BE2C (cell line): ENCODE results near the gene MECP2.

Source experiments
- DNase-seq: peaks from one replicate; pipeline ENCODE4 v3.0.0-alpha.2; 2020
- H3K27me3 ChIP-seq: fragments of 250-450 bp; sonication (Bioruptor Pico); 2 replicates; pipeline ENCODE4 v1.5.1; 2020; ENCODE audit warnings: mild to moderate bottlenecking
- H3K36me3 ChIP-seq: fragments of 250-450 bp; sonication (Bioruptor Pico); 2 replicates; pipeline ENCODE4 v1.5.1; 2020; ENCODE audit warnings: mild to moderate bottlenecking
- H3K4me1 ChIP-seq: fragments of 250-450 bp; sonication (Bioruptor Pico); 2 replicates; pipeline ENCODE4 v1.5.1; 2020
- H3K4me3 ChIP-seq: 2 replicates; pipeline ENCODE4 v1.5.1; 2011; ENCODE audit warnings: low read depth, low read length
- H3K9me3 ChIP-seq: fragments of 250-450 bp; sonication (Bioruptor Pico); 2 replicates; pipeline ENCODE4 v1.5.1; 2020
- TF ChIP-seq, protein P1 (sequence below): IDR thresholded peaks from 2 replicates; pipeline ENCODE4 v1.5.1; 2012; ENCODE audit warnings: mild to moderate bottlenecking, low read depth, low read length

Gene MECP2

DNA sequence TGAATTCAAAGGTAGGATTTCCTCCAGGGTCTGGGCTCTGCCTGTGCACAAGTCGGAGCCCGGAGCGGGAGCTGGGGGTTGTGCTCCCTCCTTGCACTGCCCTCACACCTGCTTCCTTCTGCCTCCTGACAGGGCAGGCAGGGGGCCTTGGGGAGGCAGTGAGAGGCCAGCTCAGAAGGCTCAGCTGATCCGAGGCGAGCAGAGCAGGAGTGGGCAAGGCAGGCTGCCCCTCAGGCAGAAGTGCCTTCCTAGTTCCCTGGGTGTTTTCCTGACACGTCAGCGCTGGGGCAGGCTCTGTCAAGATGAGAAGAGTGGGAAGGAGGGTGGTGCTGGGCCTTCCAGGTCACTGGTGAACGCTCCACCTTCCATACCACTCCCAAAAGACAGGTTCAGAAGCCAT, 72.3 kb downstream of the MECP2 start:
- H3K9me3 ChIP-seq, result no peaks in the 10 kb centered on the region
- no peak overlapping the region for H3K4me3 ChIP-seq
- peaks cover 10% of the 10 kb centered on the region; the same call in 1 of the 2 replicates for H3K4me1 ChIP-seq
- H3K36me3 ChIP-seq, result no peaks in the 10 kb centered on the region
- no peaks in the 10 kb centered on the region for H3K27me3 ChIP-seq
- no peak for DNase-seq
- TF ChIP-seq, protein P1, sequence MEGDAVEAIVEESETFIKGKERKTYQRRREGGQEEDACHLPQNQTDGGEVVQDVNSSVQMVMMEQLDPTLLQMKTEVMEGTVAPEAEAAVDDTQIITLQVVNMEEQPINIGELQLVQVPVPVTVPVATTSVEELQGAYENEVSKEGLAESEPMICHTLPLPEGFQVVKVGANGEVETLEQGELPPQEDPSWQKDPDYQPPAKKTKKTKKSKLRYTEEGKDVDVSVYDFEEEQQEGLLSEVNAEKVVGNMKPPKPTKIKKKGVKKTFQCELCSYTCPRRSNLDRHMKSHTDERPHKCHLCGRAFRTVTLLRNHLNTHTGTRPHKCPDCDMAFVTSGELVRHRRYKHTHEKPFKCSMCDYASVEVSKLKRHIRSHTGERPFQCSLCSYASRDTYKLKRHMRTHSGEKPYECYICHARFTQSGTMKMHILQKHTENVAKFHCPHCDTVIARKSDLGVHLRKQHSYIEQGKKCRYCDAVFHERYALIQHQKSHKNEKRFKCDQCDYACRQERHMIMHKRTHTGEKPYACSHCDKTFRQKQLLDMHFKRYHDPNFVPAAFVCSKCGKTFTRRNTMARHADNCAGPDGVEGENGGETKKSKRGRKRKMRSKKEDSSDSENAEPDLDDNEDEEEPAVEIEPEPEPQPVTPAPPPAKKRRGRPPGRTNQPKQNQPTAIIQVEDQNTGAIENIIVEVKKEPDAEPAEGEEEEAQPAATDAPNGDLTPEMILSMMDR, result no peak

DNA sequence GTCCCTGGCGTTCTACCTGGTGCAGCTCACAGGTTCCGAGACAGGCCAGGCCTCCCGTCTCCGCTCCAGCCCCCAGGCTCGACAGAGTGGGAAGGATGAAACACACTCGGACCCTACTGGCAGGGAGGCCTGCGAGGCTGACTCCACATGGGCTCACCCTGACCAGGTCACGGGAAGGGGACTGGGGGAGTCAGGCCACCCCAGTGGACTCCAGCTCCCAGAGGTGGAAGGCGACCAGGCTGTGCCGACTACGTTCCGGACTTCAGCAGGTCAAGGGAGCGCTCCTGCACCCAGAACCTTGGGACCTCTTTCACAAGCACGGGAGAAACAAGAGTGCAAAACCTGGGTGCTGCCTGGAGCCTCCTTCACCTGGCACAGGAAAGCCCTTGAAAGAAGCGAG, 73.2 kb downstream of the MECP2 start:
- Histone ChIP-seq H3K4me3 (no peak overlapping the region), H3K4me1 (peaks cover 10% of the 10 kb centered on the region; the same call in 1 of the 2 replicates), H3K36me3 (no peaks in the 10 kb centered on the region), H3K9me3 (no peaks in the 10 kb centered on the region), H3K27me3 (no peaks in the 10 kb centered on the region)
- TF ChIP-seq, protein P1, result no peak
- DNase-seq, result no peak

DNA sequence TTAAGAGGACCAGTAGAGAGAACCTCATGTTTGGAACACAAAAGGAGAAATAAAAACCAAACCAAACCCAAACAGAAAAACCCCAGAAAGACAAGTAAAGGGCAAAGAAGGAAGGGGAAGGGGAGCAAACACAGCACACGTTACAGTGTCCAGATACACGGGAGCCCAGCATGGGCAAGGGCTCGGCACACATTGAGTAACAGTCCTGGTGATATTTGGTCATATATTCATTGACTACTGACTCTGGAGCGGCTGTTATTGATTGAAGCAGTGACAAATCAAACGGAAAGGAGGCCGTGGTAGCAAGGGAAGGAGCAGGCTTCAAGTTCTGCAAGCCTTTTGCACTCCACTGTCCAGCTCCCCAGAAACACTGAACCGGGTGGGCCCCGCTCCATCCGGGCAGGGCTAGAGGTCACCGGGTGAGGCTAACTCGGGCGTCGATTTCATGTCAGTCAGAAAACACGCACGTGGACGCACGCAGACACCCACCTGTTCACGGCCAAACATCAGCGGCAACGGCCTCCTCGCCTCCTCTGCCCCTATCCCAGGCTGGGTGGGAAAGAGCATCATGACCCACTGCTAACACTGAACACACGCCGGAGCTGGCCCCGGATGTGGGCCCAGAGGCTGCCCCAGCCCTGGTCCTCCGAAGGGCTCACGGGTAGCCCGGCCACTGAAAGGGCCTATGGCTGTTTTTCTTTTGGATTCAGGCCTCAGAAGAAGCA, 74.1 kb downstream of the MECP2 start:
- DNase-seq, result no peak
- Histone ChIP-seq H3K4me3 (no peak overlapping the region), H3K9me3 (no peaks in the 10 kb centered on the region), H3K27me3 (no peaks in the 10 kb centered on the region), H3K4me1 (peaks cover 10% of the 10 kb centered on the region; the same call in 1 of the 2 replicates), H3K36me3 (peaks cover 3% of the 10 kb centered on the region)
- TF ChIP-seq, protein P1, result no peak

DNA sequence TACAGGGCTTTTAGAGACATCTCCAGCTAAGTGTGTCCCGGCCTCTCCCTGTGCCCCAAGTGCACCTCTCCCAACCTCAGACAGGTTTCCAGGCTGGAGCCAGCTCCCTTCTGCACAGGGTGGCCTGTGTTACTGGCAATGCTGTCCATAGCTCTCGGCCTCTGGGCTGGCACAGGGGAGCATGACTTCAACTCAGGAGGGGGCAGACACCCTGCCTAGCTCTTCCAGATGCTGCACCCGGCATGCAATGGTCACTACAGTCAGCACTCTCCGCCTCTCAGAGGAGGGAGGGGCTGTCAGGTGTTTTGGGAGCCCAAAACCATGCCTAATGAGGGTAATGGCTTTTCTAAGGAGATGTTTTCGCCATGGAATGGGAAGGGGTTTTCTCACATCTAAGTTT, 75.4 kb downstream of the MECP2 start:
- H3K27me3 ChIP-seq, result no peaks in the 10 kb centered on the region
- TF ChIP-seq, protein P1, result no peak
- peaks cover 10% of the 10 kb centered on the region; the same call in 1 of the 2 replicates for H3K4me1 ChIP-seq
- H3K9me3 ChIP-seq, result no peaks in the 10 kb centered on the region
- peaks cover 13% of the 10 kb centered on the region for H3K36me3 ChIP-seq
- H3K4me3 ChIP-seq, result no peak overlapping the region
- DNase-seq, result no peak

DNA sequence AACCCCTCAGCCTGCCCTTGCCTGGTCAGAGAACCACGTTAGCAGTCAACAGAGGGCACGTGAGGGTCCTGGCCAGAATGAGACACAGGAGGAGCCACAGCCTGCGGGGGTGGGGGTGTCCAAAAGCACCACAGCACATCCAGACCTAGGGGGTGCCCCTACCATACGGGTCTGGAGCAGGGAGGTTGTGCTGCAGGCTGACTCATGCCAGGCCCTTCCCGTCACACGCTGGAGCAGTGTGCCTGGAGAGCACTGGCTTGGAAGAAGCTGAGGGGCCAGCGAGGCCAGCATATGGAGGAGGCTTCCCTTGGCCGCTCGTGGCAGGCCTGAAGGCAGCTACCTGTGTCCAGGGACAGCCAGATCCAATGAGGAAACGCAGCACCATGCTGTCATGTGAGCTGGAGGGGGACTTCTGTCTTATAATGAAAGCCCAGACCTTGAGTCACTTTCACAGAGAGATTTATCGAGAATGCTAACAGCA, 76.3 kb downstream of the MECP2 start:
- Histone ChIP-seq H3K9me3 (no peaks in the 10 kb centered on the region), H3K27me3 (no peaks in the 10 kb centered on the region), H3K36me3 (peaks cover 22% of the 10 kb centered on the region), H3K4me3 (no peak overlapping the region), H3K4me1 (peaks cover 10% of the 10 kb centered on the region; the same call in 1 of the 2 replicates)
- TF ChIP-seq, protein P1, result no peak
- DNase-seq, result peak; percentile 43

DNA sequence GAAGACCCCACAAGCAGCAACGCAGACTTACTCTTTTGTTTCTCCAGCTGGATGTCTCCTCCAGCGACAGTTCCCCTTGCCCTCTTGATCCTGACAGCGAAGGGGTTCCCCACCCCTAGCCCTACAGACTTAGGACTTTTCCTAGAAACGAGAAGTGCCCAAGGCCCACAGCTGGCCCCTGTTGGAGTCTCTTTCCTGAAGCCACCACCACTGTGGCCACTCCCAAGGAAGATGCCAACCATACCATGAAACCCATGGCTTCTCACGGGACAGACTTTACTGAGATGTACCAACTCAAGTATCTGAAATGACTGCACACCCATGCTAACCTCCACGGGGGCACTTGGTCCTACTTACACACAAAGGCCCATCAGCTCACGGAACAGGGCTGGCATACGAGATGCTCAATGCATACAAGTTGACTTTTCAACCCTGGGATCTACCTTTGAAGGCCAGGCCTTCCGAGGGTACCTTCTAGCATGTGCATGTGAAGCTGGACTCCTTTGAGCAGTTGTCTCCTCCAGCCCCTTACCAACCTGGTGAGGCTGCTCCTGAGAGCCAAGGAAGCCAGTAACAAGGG, 76.9 kb downstream of the MECP2 start:
- Histone ChIP-seq H3K36me3 (peaks cover 25% of the 10 kb centered on the region), H3K4me3 (peak overlapping the region; percentile 51), H3K4me1 (peaks cover 10% of the 10 kb centered on the region; the same call in 1 of the 2 replicates), H3K9me3 (no peaks in the 10 kb centered on the region), H3K27me3 (no peaks in the 10 kb centered on the region)
- no peak for DNase-seq
- TF ChIP-seq, protein P1, result no peak
